Pancreas (tissue), 10 donors: Measurements from ENCODE around the gene HPS4. TPM values are rescaled to one million over a fixed set of nuclear protein-coding genes. Genes with fewer than 3 reads are reported as not detected.

Experiments
- ATAC-seq, 4 donors: fragments of 200-7000 bp; cut with Tn5 transposase; one replicate each; pipeline versions ENCODE4 v1.8.0 to v1.9.1; 2020; ENCODE audit warnings: mild to moderate bottlenecking in 4 of 4, moderate library complexity in 4 of 4
- DNase-seq, 6 donors: peaks; one replicate each; pipeline ENCODE4 v3.0.0-alpha.2; 2020
- FAIRE-seq: peaks from 2 replicates; lab custom pipeline; 2012; peaks lifted over from hg19 to GRCh38; lab: Jason Lieb, UNC
- H3K27ac ChIP-seq, 4 donors: fragments of 200-600 bp; sonication (generic); 1 replicate in 3 of 4; 2 replicates in 1 of 4; pipeline versions ENCODE4 v1.5.0 to v1.8.0; 2020
- H3K27me3 ChIP-seq, 4 donors: fragments of 200-600 bp; one replicate each; pipeline ENCODE4 v1.8.0; 2021
- H3K36me3 ChIP-seq, 3 donors: fragments of 200-600 bp; sonication (generic) in 1 of 3; one replicate each; pipeline versions ENCODE4 v1.5.0 to v1.8.0; 2020 to 2021
- H3K4me1 ChIP-seq, 3 donors: fragments of 200-600 bp; one replicate each; pipeline ENCODE4 v1.8.0; 2021
- H3K4me3 ChIP-seq, 4 donors: fragments of 200-600 bp; sonication (generic) in 2 of 4; one replicate each; pipeline versions ENCODE4 v1.5.0 to v1.8.0; 2020 to 2021
- H3K9me3 ChIP-seq, 4 donors: fragments of 200-600 bp; one replicate each; pipeline ENCODE4 v1.8.0; 2021
- CTCF ChIP-seq, 4 donors: fragments of 200-600 bp; sonication (generic) in 3 of 4; IDR thresholded peaks; one replicate each; pipeline versions ENCODE4 v1.5.0 to v1.8.0; 2021; ENCODE audit warnings: antibody characterized with exemption in 4 of 4
- WGBS, 2 donors: extraction: QIAGEN DNeasy Blood & Tissue Kit; methylation state at CpG; one replicate each; pipeline ENCODE4 v1.1.7; 2013; 5-methylcytosine and 5-hydroxymethylcytosine counted together
- intact Hi-C, 3 donors: fragments of 100-400 bp; cut with DNase I; formaldehyde crosslinking; loops; one replicate each; pipeline versions ENCODE4 v1.11.1 to v1.14.2; 2022
- polyA plus RNA-seq, 2 donors: library from polyadenylated mRNA; stranded (reverse); fragments of 200-250 nt; gene quantifications; one replicate each; pipeline ENCODE4 v1.2.3, GENCODE V29; 2013
- total RNA-seq, 6 donors: library from RNA; stranded (reverse); fragmentation: NEBNext Ultra II Directional in 4 of 6; extraction: Animal tissue kit (Norgen Biotek cat#: 25700) in 4 of 6; gene quantifications; one replicate each; pipeline versions ENCODE4 v1.2.1 to v1.2.4, GENCODE V29; 2021 to 2023
- donor health status: healthy with polysubstance abuse.
- donor health status: DM: no; HTN: no; CAD: no; lungs with moderate emphysema.
- donor health status: DM: no; HTN: no; CAD: no.
- donor health status: control.
- donor health status: control.
- donor health status: Bipolar disorder and iron deficiency.
- donor health status: DM: yes; HTN: yes; CAD: no.
- donor health status: DM: no; HTN: no; CAD: no.
- donor health status: DM: no; HTN: no; CAD: no.
- donor health status: DM: yes; HTN: yes; CAD: no.

The HPS4 gene
- total and polyA plus RNA-seq, 8 donors, result 14.4 to 29.5 (median 20.5) TPM

DNA sequence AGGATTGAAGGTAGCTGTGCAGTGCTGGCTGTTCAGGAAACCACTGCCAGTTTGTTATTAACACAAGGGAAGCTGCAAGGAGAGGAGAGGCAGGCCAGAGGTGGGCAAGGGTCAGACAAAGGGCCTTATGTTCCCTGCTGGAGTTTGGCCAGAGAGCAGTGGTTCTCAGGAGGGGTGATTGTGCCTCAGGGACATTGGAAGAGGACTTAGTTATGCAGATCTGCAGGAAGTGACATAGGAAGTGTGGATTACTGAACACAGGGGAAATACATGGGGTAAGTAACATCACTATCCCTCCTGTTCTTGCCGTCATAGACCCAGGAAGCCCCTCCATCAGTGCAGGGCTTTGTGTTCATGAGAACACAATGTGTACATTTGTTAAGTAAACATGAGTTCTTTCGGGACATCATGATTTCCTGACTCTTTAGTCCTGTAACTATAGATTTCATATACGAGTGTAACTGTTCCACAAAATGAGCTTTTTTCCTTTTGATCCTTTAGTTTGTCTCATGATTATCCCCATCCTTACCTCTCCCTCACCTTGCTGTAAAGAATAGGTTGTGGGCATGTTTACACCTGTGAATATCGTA is 6.0 kb upstream of the HPS4 start:
- no peak for FAIRE-seq
- WGBS, 2 donors, result 75 to 76% methylated on average over 4 of the region's 4 CpGs
- Histone ChIP-seq H3K27me3 (no peaks in the 10 kb centered on the region), H3K9me3 (no peaks in the 10 kb centered on the region), H3K4me3 (no peak overlapping the region), H3K27ac (no peak overlapping the region), H3K36me3 (peaks cover 0 to 62% (median 20%) of the 10 kb centered on the region in 3 donors), H3K4me1 (peaks cover 0 to 11% (median 10%) of the 10 kb centered on the region in 3 donors)
- no peak for DNase-seq
- intact Hi-C loops, result loop anchor here in 1 of 3 donors (10.0 kb wide), 1 partner anchor 165 kb away; the partner anchor contains the start of gene MIAT
- no peak for ATAC-seq
- TF ChIP-seq CTCF (IDR thresholded peaks at IDR 0.05), result no peak

DNA sequence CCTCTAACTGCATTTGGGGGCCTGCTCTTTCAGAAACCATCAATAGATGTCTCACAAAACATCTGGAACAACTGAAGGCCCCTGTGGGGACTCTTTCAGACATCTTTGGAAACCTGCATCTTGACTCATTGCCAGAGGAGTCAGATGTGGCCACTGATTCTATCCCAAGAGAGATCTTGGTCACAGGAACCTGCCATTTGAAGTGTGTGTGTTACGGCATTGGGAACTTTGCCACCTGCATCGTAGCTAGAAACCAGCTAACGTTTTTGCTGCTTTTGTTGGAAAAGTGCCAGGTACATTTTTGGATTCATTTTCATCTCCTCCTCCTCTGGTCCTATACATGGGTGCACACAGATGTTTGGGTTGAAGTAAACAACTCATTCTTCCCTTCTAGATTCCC is 4.4 kb upstream of the HPS4 start:
- no peak for FAIRE-seq
- intact Hi-C loops, result loop anchor here in 1 of 3 donors (10.0 kb wide), 1 partner anchor 167 kb away; the partner anchor contains the start of gene MIAT
- ATAC-seq, result no peak
- no peak overlapping the region for H3K4me3 ChIP-seq
- peaks cover 0 to 47% (median 14%) of the 10 kb centered on the region in 3 donors for H3K36me3 ChIP-seq
- no peak for DNase-seq
- WGBS, 2 donors, result 34 to 39% methylated on average over 3 of the region's 3 CpGs
- no peaks in the 10 kb centered on the region for H3K9me3 ChIP-seq
- H3K27ac ChIP-seq, result no peak overlapping the region
- no peaks in the 10 kb centered on the region for H3K27me3 ChIP-seq
- H3K4me1 ChIP-seq, result peaks cover 0 to 13% (median 10%) of the 10 kb centered on the region in 3 donors
- no peak for TF ChIP-seq CTCF (IDR thresholded peaks at IDR 0.05)

- H3K36me3 ChIP-seq, result peaks cover 0 to 31% (median 5%) of the 10 kb centered on the region in 3 donors
Observed at GRCh38 chr22:26486394-26486793, 2.8 kb upstream of the HPS4 start.

DNA sequence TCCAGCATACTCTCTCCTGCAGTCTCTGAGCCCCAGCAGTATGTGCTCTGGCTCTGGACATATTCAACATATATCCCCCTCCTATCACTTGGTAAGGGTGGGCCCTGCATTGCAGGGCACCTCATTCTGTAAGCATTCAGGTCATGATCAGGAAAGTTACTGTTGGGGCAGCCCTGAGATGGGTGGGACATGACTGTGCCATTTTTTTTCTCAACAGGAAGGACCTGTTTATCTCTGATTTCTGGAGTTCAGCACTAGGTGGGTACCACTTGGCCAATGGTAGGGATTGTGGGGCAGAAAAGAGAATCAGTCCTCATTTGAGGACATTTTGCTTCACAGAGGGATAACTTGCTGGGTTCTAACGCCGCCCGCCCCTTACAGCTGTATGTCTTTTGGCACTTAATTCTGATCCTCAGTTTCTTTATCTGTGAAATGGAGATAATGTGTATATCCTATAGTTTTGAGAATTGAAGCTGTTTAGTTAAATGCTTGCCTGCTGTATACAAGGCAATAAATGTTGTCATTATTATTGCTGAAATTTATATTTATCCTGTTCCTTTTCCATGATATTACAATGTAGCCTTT is 2.3 kb upstream of the HPS4 start:
- no peak for TF ChIP-seq CTCF (IDR thresholded peaks at IDR 0.05)
- 60 to 74% methylated on average over 3 of the region's 3 CpGs for WGBS, 2 donors
- H3K9me3 ChIP-seq, result no peaks in the 10 kb centered on the region
- DNase-seq (no peak), ATAC-seq (no peak), FAIRE-seq (no peak)
- H3K27ac ChIP-seq, result no peak overlapping the region
- H3K36me3 ChIP-seq, result peaks cover 0 to 26% (median under 1%) of the 10 kb centered on the region in 3 donors
- no peaks in the 10 kb centered on the region for H3K27me3 ChIP-seq
- H3K4me3 ChIP-seq, result no peak overlapping the region
- intact Hi-C loops, result loop anchor here in 1 of 3 donors (10.0 kb wide), 1 partner anchor 169 kb away; the partner anchor contains the start of gene MIAT
- H3K4me1 ChIP-seq, result peaks cover 4 to 33% (median 8%) of the 10 kb centered on the region in 3 donors

More at GRCh38 chr22:26486394-26486793, 2.8 kb upstream of the HPS4 start:
- no peak overlapping the region for H3K4me3 ChIP-seq
- FAIRE-seq (no peak), ATAC-seq (no peak), DNase-seq (no peak)
- no peaks in the 10 kb centered on the region for H3K9me3 ChIP-seq
- no peak for TF ChIP-seq CTCF (IDR thresholded peaks at IDR 0.05)
- no peaks in the 10 kb centered on the region for H3K27me3 ChIP-seq
- H3K4me1 ChIP-seq, result peaks cover 4 to 28% (median 8%) of the 10 kb centered on the region in 3 donors
- 85 to 86% methylated on average over 5 of the region's 5 CpGs for WGBS, 2 donors
- H3K27ac ChIP-seq, result no peak overlapping the region
- intact Hi-C loops, result loop anchor here in 1 of 3 donors (10.0 kb wide), 1 partner anchor 168 kb away; the partner anchor contains the start of gene MIAT
